ENCODE data around the gene NEURL1B. TPM values are rescaled to one million over a fixed set of nuclear protein-coding genes. Genes with fewer than 3 reads are reported as not detected.

NEURL1B gene
- total and polyA plus RNA-seq, 10 of the 15 experiments (the other 5 are each of a cell fraction or from before 2014, with no cell fraction given) = 0.04 to 0.28 (median 0.05) TPM; not detected in 4

DNA sequence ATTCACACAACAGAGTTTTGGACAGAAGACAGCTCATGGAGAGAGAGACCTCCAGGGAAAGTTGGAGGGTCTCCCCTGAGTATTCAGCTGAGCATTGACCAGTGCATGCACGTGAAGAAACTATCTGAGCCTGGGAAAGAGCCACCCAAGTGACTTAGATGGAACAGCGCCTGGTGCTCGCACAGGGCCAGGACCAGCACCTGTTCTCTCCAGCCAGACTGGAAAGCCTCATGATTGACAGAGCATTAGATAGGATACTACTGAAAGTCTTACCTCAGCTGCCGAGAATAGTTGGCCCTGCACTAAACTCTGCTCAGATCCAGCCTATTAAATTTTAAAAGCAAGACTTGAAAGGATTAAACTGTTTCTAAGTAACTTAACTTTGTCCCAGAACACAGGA is 28.3 kb upstream of the NEURL1B start:
- H3K4me2 ChIP-seq (ENCODE audit: control insufficient read depth, insufficient read depth) = no peak overlapping the region
- BruUV-seq (replicated peaks) = no TSS peak
- H3K4me1 ChIP-seq (ENCODE audit: control insufficient read depth, insufficient read depth, low read length) = no peaks in the 10 kb centered on the region
- no peak overlapping the region for H2AFZ ChIP-seq (ENCODE audit: control insufficient read depth, low read depth, low read length)
- intact Hi-C loops (cut with micrococcal nuclease; ENCODE audit: unreplicated experiment) = no loop called here
- ChIA-PET SMC1A (ENCODE audit: uncharacterized antibody, unreplicated experiment) (no interaction called here), RAD21 (ENCODE audit: unreplicated experiment) (no interaction called here), CTCF (interaction anchor here (0.9 kb wide), 1 partner anchor 162 kb away, joined by 3 read pairs; no protein-coding TSS in a partner anchor), POLR2A (no interaction called here)
- DNase-seq (ENCODE audit: low read depth, low spot score) (no peak), FAIRE-seq (no peak), ATAC-seq (no peak)
- H3K27me3 ChIP-seq (replicated peaks in 1 of 2; ENCODE audit: control insufficient read depth in 2 of 2, insufficient read depth in 2 of 2, low read length in 1 of 2) = no peaks in the 10 kb centered on the region; a peak in 2 of 4 replicates
- H4K20me1 ChIP-seq (ENCODE audit: control insufficient read depth, insufficient read depth) = no peaks in the 10 kb centered on the region
- TF ChIP-seq MTA2 (IDR thresholded peaks at IDR 0.05; ENCODE audit: low read depth) (no peak), BRCA1 (IDR thresholded peaks at IDR 0.05; ENCODE audit: low read depth, low read length) (no peak), NFIC (IDR thresholded peaks at IDR 0.05; ENCODE audit: low read depth, low read length) (no peak), SIN3A (IDR thresholded peaks at IDR 0.05; ENCODE audit: low read depth, low read length) (no peak), SREBF2 (IDR thresholded peaks at IDR 0.05; ENCODE audit: low read length) (no peak), NR2C1 (IDR thresholded peaks at IDR 0.05) (no peak), ATF2 (IDR thresholded peaks at IDR 0.05; ENCODE audit: low read length) (no peak), HDAC6 (IDR thresholded peaks at IDR 0.05; ENCODE audit: unreplicated experiment) (no peak), MEF2B (IDR thresholded peaks at IDR 0.05; ENCODE audit: partially characterized antibody, poor library complexity, severe bottlenecking) (no peak), HDGF (IDR thresholded peaks at IDR 0.05) (no peak), YY1 (IDR thresholded peaks at IDR 0.05; ENCODE audit: low read depth, low read length) (no peak), JUND (IDR thresholded peaks at IDR 0.05; ENCODE audit: low read depth, low read length) (no peak)
- TF ChIP-seq, protein P1, sequence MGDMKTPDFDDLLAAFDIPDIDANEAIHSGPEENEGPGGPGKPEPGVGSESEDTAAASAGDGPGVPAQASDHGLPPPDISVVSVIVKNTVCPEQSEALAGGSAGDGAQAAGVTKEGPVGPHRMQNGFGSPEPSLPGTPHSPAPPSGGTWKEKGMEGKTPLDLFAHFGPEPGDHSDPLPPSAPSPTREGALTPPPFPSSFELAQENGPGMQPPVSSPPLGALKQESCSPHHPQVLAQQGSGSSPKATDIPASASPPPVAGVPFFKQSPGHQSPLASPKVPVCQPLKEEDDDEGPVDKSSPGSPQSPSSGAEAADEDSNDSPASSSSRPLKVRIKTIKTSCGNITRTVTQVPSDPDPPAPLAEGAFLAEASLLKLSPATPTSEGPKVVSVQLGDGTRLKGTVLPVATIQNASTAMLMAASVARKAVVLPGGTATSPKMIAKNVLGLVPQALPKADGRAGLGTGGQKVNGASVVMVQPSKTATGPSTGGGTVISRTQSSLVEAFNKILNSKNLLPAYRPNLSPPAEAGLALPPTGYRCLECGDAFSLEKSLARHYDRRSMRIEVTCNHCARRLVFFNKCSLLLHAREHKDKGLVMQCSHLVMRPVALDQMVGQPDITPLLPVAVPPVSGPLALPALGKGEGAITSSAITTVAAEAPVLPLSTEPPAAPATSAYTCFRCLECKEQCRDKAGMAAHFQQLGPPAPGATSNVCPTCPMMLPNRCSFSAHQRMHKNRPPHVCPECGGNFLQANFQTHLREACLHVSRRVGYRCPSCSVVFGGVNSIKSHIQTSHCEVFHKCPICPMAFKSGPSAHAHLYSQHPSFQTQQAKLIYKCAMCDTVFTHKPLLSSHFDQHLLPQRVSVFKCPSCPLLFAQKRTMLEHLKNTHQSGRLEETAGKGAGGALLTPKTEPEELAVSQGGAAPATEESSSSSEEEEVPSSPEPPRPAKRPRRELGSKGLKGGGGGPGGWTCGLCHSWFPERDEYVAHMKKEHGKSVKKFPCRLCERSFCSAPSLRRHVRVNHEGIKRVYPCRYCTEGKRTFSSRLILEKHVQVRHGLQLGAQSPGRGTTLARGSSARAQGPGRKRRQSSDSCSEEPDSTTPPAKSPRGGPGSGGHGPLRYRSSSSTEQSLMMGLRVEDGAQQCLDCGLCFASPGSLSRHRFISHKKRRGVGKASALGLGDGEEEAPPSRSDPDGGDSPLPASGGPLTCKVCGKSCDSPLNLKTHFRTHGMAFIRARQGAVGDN (IDR thresholded peaks at IDR 0.05) = no peak
- TF ChIP-seq, protein P2, sequence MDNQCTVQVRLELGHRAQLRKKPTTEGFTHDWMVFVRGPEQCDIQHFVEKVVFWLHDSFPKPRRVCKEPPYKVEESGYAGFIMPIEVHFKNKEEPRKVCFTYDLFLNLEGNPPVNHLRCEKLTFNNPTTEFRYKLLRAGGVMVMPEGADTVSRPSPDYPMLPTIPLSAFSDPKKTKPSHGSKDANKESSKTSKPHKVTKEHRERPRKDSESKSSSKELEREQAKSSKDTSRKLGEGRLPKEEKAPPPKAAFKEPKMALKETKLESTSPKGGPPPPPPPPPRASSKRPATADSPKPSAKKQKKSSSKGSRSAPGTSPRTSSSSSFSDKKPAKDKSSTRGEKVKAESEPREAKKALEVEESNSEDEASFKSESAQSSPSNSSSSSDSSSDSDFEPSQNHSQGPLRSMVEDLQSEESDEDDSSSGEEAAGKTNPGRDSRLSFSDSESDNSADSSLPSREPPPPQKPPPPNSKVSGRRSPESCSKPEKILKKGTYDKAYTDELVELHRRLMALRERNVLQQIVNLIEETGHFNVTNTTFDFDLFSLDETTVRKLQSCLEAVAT (IDR thresholded peaks at IDR 0.05) = no peak
- TF ChIP-seq, protein P3, sequence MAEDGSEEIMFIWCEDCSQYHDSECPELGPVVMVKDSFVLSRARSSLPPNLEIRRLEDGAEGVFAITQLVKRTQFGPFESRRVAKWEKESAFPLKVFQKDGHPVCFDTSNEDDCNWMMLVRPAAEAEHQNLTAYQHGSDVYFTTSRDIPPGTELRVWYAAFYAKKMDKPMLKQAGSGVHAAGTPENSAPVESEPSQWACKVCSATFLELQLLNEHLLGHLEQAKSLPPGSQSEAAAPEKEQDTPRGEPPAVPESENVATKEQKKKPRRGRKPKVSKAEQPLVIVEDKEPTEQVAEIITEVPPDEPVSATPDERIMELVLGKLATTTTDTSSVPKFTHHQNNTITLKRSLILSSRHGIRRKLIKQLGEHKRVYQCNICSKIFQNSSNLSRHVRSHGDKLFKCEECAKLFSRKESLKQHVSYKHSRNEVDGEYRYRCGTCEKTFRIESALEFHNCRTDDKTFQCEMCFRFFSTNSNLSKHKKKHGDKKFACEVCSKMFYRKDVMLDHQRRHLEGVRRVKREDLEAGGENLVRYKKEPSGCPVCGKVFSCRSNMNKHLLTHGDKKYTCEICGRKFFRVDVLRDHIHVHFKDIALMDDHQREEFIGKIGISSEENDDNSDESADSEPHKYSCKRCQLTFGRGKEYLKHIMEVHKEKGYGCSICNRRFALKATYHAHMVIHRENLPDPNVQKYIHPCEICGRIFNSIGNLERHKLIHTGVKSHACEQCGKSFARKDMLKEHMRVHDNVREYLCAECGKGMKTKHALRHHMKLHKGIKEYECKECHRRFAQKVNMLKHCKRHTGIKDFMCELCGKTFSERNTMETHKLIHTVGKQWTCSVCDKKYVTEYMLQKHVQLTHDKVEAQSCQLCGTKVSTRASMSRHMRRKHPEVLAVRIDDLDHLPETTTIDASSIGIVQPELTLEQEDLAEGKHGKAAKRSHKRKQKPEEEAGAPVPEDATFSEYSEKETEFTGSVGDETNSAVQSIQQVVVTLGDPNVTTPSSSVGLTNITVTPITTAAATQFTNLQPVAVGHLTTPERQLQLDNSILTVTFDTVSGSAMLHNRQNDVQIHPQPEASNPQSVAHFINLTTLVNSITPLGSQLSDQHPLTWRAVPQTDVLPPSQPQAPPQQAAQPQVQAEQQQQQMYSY (CRISPR knock-in tag; IDR thresholded peaks at IDR 0.05) = no peak
- no peaks in the 10 kb centered on the region for H3K36me3 ChIP-seq (ENCODE audit: control insufficient read depth in 2 of 2, insufficient read depth in 2 of 2, low read length in 1 of 2)
- no peaks in the 10 kb centered on the region for H3K9me3 ChIP-seq (replicated peaks; ENCODE audit: control insufficient read depth, insufficient read depth, low read length)
- no peak overlapping the region for H3K27ac ChIP-seq (ENCODE audit: control insufficient read depth, insufficient read depth)
- in situ Hi-C loops (cut with MboI) = no loop called here
- no peak overlapping the region for H3K4me3 ChIP-seq
- H3K79me2 ChIP-seq (ENCODE audit: control insufficient read depth, insufficient read depth, low read length) = no peaks in the 10 kb centered on the region
- 6% methylated on average over 4 of the region's 4 CpGs for WGBS (ENCODE audit: insufficient coverage, insufficient replicate concordance, low lambda C conversion rate, missing lambda C conversion rate)
- no peak overlapping the region for H3K9ac ChIP-seq (ENCODE audit: control insufficient read depth, insufficient read depth, low read length)
